ENCODE results near the gene ADCY7.
"Not testable (repeated sequence)": the region's sequence is repeated elsewhere in the genome, so short reads cannot be mapped to it uniquely, and the experiment has no call there.

The ADCY7 gene

GRCh38 chr16:50266337-50267091 is at the start of gene ADCY7:
TSS of gene ADCY7 (plus strand) at chr16:50266551. CDS start at chr16:50288180, 21,629 bp downstream.
- no peak for DNase-seq

- DNase-seq, result no peak
These were observed 46.9 kb upstream of the ADCY7 start for GRCh38 chr16:50219402-50219975.

- no peak for DNase-seq
These were observed 42.1 kb upstream of the ADCY7 start for GRCh38 chr16:50224286-50224685.

GRCh38 chr16:50227120-50227519 is 39.2 kb upstream of the ADCY7 start:
- DNase-seq, result no peak

GRCh38 chr16:50227665-50228064 is 38.7 kb upstream of the ADCY7 start:
- DNase-seq, result no peak

GRCh38 chr16:50228364-50228868 is 37.9 kb upstream of the ADCY7 start:
- DNase-seq, result no peak

- no peak for DNase-seq
These were observed 37.1 kb upstream of the ADCY7 start for GRCh38 chr16:50229149-50229726.

GRCh38 chr16:50234771-50235556 is 31.4 kb upstream of the ADCY7 start:
- DNase-seq, result no peak

GRCh38 chr16:50235581-50235980 is 30.8 kb upstream of the ADCY7 start:
- no peak for DNase-seq

- DNase-seq, result no peak
These were observed 28.0 kb upstream of the ADCY7 start for GRCh38 chr16:50238314-50238713.

GRCh38 chr16:50238868-50239301 is 27.5 kb upstream of the ADCY7 start:
- DNase-seq, result no peak

GRCh38 chr16:50243024-50243423 is 23.3 kb upstream of the ADCY7 start:
- DNase-seq, result not testable (repeated sequence)

- no peak for DNase-seq
These were observed 22.2 kb upstream of the ADCY7 start for GRCh38 chr16:50244140-50244503.

GRCh38 chr16:50244504-50245416 is 21.6 kb upstream of the ADCY7 start:
- no peak for DNase-seq

- no peak for DNase-seq
These were observed 20.7 kb upstream of the ADCY7 start for GRCh38 chr16:50245417-50246298.

- DNase-seq, result no peak
These were observed 19.8 kb upstream of the ADCY7 start for GRCh38 chr16:50246299-50247122.

- DNase-seq, result no peak
These were observed 19.0 kb upstream of the ADCY7 start for GRCh38 chr16:50247123-50247905.

- no peak for DNase-seq
These were observed 18.3 kb upstream of the ADCY7 start for GRCh38 chr16:50247906-50248608.

GRCh38 chr16:50248845-50249244 is 17.5 kb upstream of the ADCY7 start:
- DNase-seq, result no peak
